Spleen (tissue), 7 donors: Measurements from ENCODE around the gene PKHD1.

Experiments
- POLR2A ChIP-seq, 3 donors: fragments of 450-650 bp; IDR thresholded peaks; one replicate each; pipeline ENCODE4 v1.5.1; 2017; ENCODE audit warnings: antibody characterized with exemption in 3 of 3, mild to moderate bottlenecking in 1 of 3
- POLR2AphosphoS5 ChIP-seq, 3 donors: sonication (generic); formaldehyde crosslinking; IDR thresholded peaks; one replicate each; pipeline ENCODE4 v1.5.1; 2017; ENCODE audit warnings: antibody characterized with exemption in 3 of 3
- TF ChIP-seq, protein P1 (sequence below), 11 experiments: fragments of 200-600 bp in 7 of 11; fragments of 450-650 bp in 4 of 11; sonication (generic) in 4 of 11; IDR thresholded peaks in 8 of 11; conservative IDR thresholded peaks in 3 of 11; 1 replicate in 7 of 11; 2 replicates in 4 of 11; pipeline versions ENCODE4 v1.4.0 to v1.8.0; 2016 to 2021; ENCODE audit warnings: antibody characterized with exemption in 11 of 11, inconsistent platforms in 4 of 11, mild to moderate bottlenecking in 1 of 11
- donor health status: DM: no; HTN: no; CAD: no; lungs with moderate emphysema.
- donor health status: DM: no; HTN: no; CAD: no.
- donor health status: DM: no; HTN: no; CAD: no.

DNA sequence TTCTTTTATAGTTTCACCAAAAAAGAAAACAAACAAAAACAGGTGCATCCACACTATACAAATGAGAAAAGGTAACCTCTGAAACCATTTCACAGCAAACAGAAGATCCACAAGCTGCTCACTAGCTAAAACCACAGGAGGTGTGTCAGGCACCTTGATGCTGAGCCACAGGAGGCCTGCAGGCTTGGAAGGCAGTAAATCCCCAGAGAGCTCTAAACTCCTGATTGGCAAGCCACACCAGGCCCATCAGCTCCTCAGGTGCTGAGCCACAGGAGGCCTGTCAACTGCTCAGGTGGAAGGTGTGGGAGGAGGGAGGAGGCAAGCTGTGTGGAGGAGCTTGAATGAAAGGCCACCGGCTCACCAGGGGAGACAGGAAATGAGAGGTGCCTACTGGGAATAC lies 273.0 kb downstream of the PKHD1 start:
- TF ChIP-seq, protein P1, sequence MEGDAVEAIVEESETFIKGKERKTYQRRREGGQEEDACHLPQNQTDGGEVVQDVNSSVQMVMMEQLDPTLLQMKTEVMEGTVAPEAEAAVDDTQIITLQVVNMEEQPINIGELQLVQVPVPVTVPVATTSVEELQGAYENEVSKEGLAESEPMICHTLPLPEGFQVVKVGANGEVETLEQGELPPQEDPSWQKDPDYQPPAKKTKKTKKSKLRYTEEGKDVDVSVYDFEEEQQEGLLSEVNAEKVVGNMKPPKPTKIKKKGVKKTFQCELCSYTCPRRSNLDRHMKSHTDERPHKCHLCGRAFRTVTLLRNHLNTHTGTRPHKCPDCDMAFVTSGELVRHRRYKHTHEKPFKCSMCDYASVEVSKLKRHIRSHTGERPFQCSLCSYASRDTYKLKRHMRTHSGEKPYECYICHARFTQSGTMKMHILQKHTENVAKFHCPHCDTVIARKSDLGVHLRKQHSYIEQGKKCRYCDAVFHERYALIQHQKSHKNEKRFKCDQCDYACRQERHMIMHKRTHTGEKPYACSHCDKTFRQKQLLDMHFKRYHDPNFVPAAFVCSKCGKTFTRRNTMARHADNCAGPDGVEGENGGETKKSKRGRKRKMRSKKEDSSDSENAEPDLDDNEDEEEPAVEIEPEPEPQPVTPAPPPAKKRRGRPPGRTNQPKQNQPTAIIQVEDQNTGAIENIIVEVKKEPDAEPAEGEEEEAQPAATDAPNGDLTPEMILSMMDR (IDR thresholded peaks at IDR 0.05 in 8 of 11, conservative IDR thresholded peaks at IDR 0.05 in 3 of 11): no peak
- TF ChIP-seq POLR2AphosphoS5 (IDR thresholded peaks at IDR 0.05) (no peak), POLR2A (IDR thresholded peaks at IDR 0.05) (no peak)
